ENCODE data around the gene METTL25. TPM values are rescaled to one million over a fixed set of nuclear protein-coding genes. Genes with fewer than 3 reads are reported as not detected.

METTL25 gene
- total and polyA plus RNA-seq, 2 of the 8 experiments (the other 6 are each of a cell fraction or from before 2014, with no cell fraction given): 2.4 to 8.3 TPM

- H2BK15ac ChIP-seq (ENCODE audit: low read length): no peak overlapping the region
- H3K18ac ChIP-seq (ENCODE audit: extremely low read depth, low read length): no peak overlapping the region
- no peaks in the 10 kb centered on the region; a peak in 1 of 7 replicates for H3K4me1 ChIP-seq (replicated peaks in 1 of 4; ENCODE audit: control insufficient read depth in 3 of 4, insufficient read depth in 4 of 4, low read length in 3 of 4)
- no peak overlapping the region for H2BK120ac ChIP-seq (replicated peaks; ENCODE audit: low read depth, low read length)
- no peak overlapping the region for H3K27ac ChIP-seq (ENCODE audit: low read depth, low read length)
- no peak for TF ChIP-seq BCL11A (IDR thresholded peaks at IDR 0.05; ENCODE audit: low read depth in 2 of 2, low read length in 2 of 2)
- no peak for TF ChIP-seq JUN (IDR thresholded peaks at IDR 0.05; ENCODE audit: low read depth, low read length)
- 100% methylated on average over 1 of the region's 1 CpG; no CpG with 5 or more reads in 1 of the 2 experiments for WGBS, 2 experiments (ENCODE audit: extremely low coverage in 1 of 2, insufficient coverage in 1 of 2, insufficient read length in 1 of 2, insufficient replicate concordance in 2 of 2, low coverage in 1 of 2, low lambda C conversion rate in 2 of 2, missing lambda C conversion rate in 1 of 2)
- H3K79me2 ChIP-seq (ENCODE audit: control insufficient read depth in 1 of 2, insufficient read depth in 2 of 2, low read length in 2 of 2): no peaks in the 10 kb centered on the region
- H4K5ac ChIP-seq (ENCODE audit: insufficient read length, low read depth, low read length): no peak overlapping the region
- no peak overlapping the region for H2AK5ac ChIP-seq (ENCODE audit: low read depth, low read length)
- no peak overlapping the region for H4K91ac ChIP-seq (replicated peaks; ENCODE audit: insufficient read length, low read length)
- H3K14ac ChIP-seq (ENCODE audit: insufficient read length): no peak overlapping the region
- ChIA-PET POLR2A (ENCODE audit: partially characterized antibody) (no interaction called here), CTCF (ENCODE audit: partially characterized antibody) (no interaction called here)
- H4K20me1 ChIP-seq (replicated peaks in 1 of 2; ENCODE audit: control insufficient read depth in 1 of 2, insufficient read depth in 2 of 2, low read length in 2 of 2): no peaks in the 10 kb centered on the region
- H3K79me1 ChIP-seq (ENCODE audit: low read depth, low read length): no peaks in the 10 kb centered on the region
- H4K8ac ChIP-seq (ENCODE audit: extremely low read depth, insufficient read depth, low read length): no peak overlapping the region
- no peak overlapping the region for H3K4ac ChIP-seq (replicated peaks; ENCODE audit: insufficient read length, low read depth, low read length)
- H3K56ac ChIP-seq (replicated peaks; ENCODE audit: insufficient read length, low read depth, low read length): no peak overlapping the region
- H2AFZ ChIP-seq (ENCODE audit: low read length): no peak overlapping the region
- no peaks in the 10 kb centered on the region for H3K27me3 ChIP-seq (replicated peaks in 1 of 4; ENCODE audit: control insufficient read depth in 3 of 4, extremely low read depth in 1 of 4, insufficient read depth in 3 of 4, low read length in 3 of 4)
- FAIRE-seq: no peak
- no peak for DNase-seq (ENCODE audit: low read depth in 1 of 2, low spot score in 2 of 2)
- H3K23ac ChIP-seq (ENCODE audit: insufficient read length): no peak overlapping the region
- no peak overlapping the region for H3K4me3 ChIP-seq (ENCODE audit: extremely low read depth in 1 of 4, insufficient read depth in 2 of 4, low read depth in 3 of 4, low read length in 4 of 4)
- no peak overlapping the region for H3K9ac ChIP-seq (replicated peaks in 1 of 4; ENCODE audit: extremely low read depth in 1 of 4, low read depth in 3 of 4, low read length in 3 of 4)
- no peak overlapping the region for H2BK12ac ChIP-seq (ENCODE audit: low read depth, low read length)
- H3K4me2 ChIP-seq (ENCODE audit: insufficient read depth in 1 of 2, low read depth in 2 of 2, low read length in 2 of 2): no peak overlapping the region
- no peak overlapping the region for H2BK5ac ChIP-seq (ENCODE audit: low read depth, low read length)
- H3K23me2 ChIP-seq (ENCODE audit: low read depth, low read length): no peaks in the 10 kb centered on the region
- no peak overlapping the region for H2BK20ac ChIP-seq (ENCODE audit: low read length)
- H3K9me3 ChIP-seq (ENCODE audit: insufficient read depth in 2 of 2, low read depth in 1 of 2, low read length in 1 of 2): no peaks in the 10 kb centered on the region
- no peaks in the 10 kb centered on the region for H3K36me3 ChIP-seq (ENCODE audit: control insufficient read depth in 2 of 4, insufficient read depth in 4 of 4, low read length in 3 of 4)
Measured at GRCh38 chr12:82475211-82475610, 116.9 kb downstream of the METTL25 start.
